WTC11 (cell line): ENCODE measurements around the gene SFXN1. TPM values are rescaled to one million over a fixed set of nuclear protein-coding genes. Genes with fewer than 3 reads are reported as not detected.

Experiments
- ATAC-seq: fragments of 200-7000 bp; cut with Tn5 transposase; 2 replicates; pipeline ENCODE4 v1.10.0; 2021; ENCODE audit warnings: mild to moderate bottlenecking, moderate library complexity
- CTCF ChIA-PET: fragments of 300-600 bp; sonication (Branson Sonifier 250); formaldehyde crosslinking; loops from one replicate; lab custom pipeline; 2021; ENCODE audit warnings: antibody characterized with exemption; lab: Charles Lee
- POLR2A ChIA-PET: fragments of 350-600 bp; sonication (Branson Sonifier 250); formaldehyde crosslinking; loops from one replicate; lab custom pipeline; 2021; ENCODE audit warnings: antibody characterized with exemption; lab: Charles Lee
- DNase-seq: peaks from one replicate; pipeline ENCODE4 v3.0.0; 2021; ENCODE audit warnings: low spot score
- H3K27ac Mint-ChIP-seq: 2 replicates; pipeline ENCODE4 v1.8.0; 2021; ENCODE audit warnings: mixed read lengths
- H3K27me3 Mint-ChIP-seq: 2 replicates; pipeline ENCODE4 v1.8.0; 2021; ENCODE audit warnings: low read depth, mild to moderate bottlenecking, moderate library complexity, mixed read lengths
- H3K36me3 Mint-ChIP-seq: 2 replicates; pipeline ENCODE4 v1.8.0; 2021; ENCODE audit warnings: mixed read lengths
- H3K4me1 Mint-ChIP-seq: 2 replicates; pipeline ENCODE4 v1.8.0; 2022; ENCODE audit warnings: mixed read lengths
- H3K4me3 Mint-ChIP-seq: 2 replicates; pipeline ENCODE4 v1.8.0; 2021; ENCODE audit warnings: mild to moderate bottlenecking, moderate library complexity, mixed read lengths
- H3K9me3 Mint-ChIP-seq: 2 replicates; pipeline ENCODE4 v1.8.0; 2021; ENCODE audit warnings: mixed read lengths
- CREM ChIP-seq: sonication (generic); formaldehyde crosslinking; IDR thresholded peaks from 2 replicates; pipeline ENCODE4 v1.8.1; 2022; ENCODE audit warnings: mild to moderate bottlenecking, missing genetic modification reagents, moderate library complexity
- FOXK1 ChIP-seq: sonication (generic); formaldehyde crosslinking; IDR thresholded peaks from 2 replicates; pipeline ENCODE4 v1.8.0; 2022; ENCODE audit warnings: mild to moderate bottlenecking, moderate library complexity, missing genetic modification reagents
- HMGXB4 ChIP-seq: sonication (generic); formaldehyde crosslinking; IDR thresholded peaks from 2 replicates; pipeline ENCODE4 v1.8.1; 2023; ENCODE audit warnings: mild to moderate bottlenecking, moderate library complexity, missing genetic modification reagents
- IRF2 ChIP-seq: sonication (generic); formaldehyde crosslinking; IDR thresholded peaks from 2 replicates; pipeline ENCODE4 v1.8.0; 2022; ENCODE audit warnings: low read depth, missing genetic modification reagents, borderline replicate concordance
- OVOL2 ChIP-seq: fragments of 250-450 bp; sonication (Bioruptor Pico); IDR thresholded peaks from 2 replicates; pipeline ENCODE4 v1.9.0; 2021; ENCODE audit warnings: mild to moderate bottlenecking, borderline replicate concordance
- RORB ChIP-seq: fragments of 250-450 bp; sonication (Bioruptor Pico); IDR thresholded peaks from 2 replicates; pipeline ENCODE4 v1.9.0; 2021; ENCODE audit warnings: mild to moderate bottlenecking
- ZBTB43 ChIP-seq: sonication (generic); formaldehyde crosslinking; IDR thresholded peaks from 2 replicates; pipeline ENCODE4 v1.8.1; 2023; ENCODE audit warnings: mild to moderate bottlenecking, missing genetic modification reagents
- ZNF671 ChIP-seq: fragments of 250-450 bp; sonication (Bioruptor Pico); IDR thresholded peaks from 2 replicates; pipeline ENCODE4 v1.8.0; 2021; ENCODE audit warnings: mild to moderate bottlenecking
- total RNA-seq: library from RNA; stranded (reverse); gene quantifications from 3 replicates; pipeline ENCODE4 v1.2.3, GENCODE V29; 2021
- TF ChIP-seq, protein P1 (sequence below): sonication (generic); formaldehyde crosslinking; IDR thresholded peaks from 2 replicates; pipeline ENCODE4 v1.8.1; 2022; ENCODE audit warnings: mild to moderate bottlenecking, moderate library complexity, missing genetic modification reagents
- TF ChIP-seq, protein P2 (sequence below): sonication (generic); formaldehyde crosslinking; IDR thresholded peaks from 2 replicates; pipeline ENCODE4 v1.8.1; 2022; ENCODE audit warnings: missing genetic modification reagents, borderline replicate concordance
- TF ChIP-seq, protein P3 (sequence below): sonication (generic); formaldehyde crosslinking; IDR thresholded peaks from 2 replicates; pipeline ENCODE4 v1.8.1; 2022; ENCODE audit warnings: low read depth, mild to moderate bottlenecking, moderate library complexity, missing genetic modification reagents, borderline replicate concordance
- TF ChIP-seq, protein P4 (sequence below): sonication (generic); formaldehyde crosslinking; IDR thresholded peaks from 2 replicates; pipeline ENCODE4 v1.8.1; 2023; ENCODE audit warnings: mild to moderate bottlenecking, missing genetic modification reagents, borderline replicate concordance

The SFXN1 gene
- total RNA-seq, 1 experiment from 2014 or later, result 82.9 TPM

DNA sequence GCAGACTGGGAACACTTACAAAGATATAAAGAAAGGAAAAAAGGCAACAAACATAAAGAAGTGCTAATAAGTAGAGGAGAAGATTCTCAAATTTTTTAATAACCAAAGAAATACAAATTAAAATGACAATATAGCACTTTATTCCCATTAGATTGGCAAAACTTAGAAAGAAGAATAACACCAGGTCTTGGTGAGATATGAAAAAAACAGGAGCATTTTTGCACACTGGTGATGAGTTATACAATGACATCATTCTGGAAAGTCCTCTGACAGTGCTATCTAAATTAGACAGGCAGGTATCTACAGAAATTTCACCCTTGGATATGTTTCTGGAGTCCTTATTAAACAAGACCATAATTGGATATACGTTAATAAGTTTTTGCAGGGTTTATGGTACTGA, 9.5 kb upstream of the SFXN1 start:
- ATAC-seq (no peak), DNase-seq (no peak)
- peaks cover 5% of the 10 kb centered on the region for H3K4me1 Mint-ChIP-seq
- H3K36me3 Mint-ChIP-seq, result no peaks in the 10 kb centered on the region
- TF ChIP-seq ZNF671 (CRISPR knock-in tag), result no peak
- TF ChIP-seq CREM (CRISPR knock-in tag), result no peak
- no peak overlapping the region for H3K27ac Mint-ChIP-seq
- peaks cover 2% of the 10 kb centered on the region; the same call in 1 of the 2 replicates for H3K27me3 Mint-ChIP-seq
- CTCF ChIA-PET, result no interaction called here
- 0 out of 2 replicates have a peak, but pooled peaks cover 4% of the 10 kb centered on the region for H3K9me3 Mint-ChIP-seq
- POLR2A ChIA-PET, result no interaction called here
- no peak overlapping the region for H3K4me3 Mint-ChIP-seq

GRCh38 chr5:175469916-175470315, 8.4 kb upstream of the SFXN1 start:
- ATAC-seq (no peak), DNase-seq (no peak)
- POLR2A ChIA-PET, result no interaction called here
- no peak overlapping the region for H3K27ac Mint-ChIP-seq
- H3K4me1 Mint-ChIP-seq, result no peaks in the 10 kb centered on the region
- no peak overlapping the region for H3K4me3 Mint-ChIP-seq
- peaks cover 6% of the 10 kb centered on the region for H3K27me3 Mint-ChIP-seq
- CTCF ChIA-PET, result no interaction called here
- 0 out of 2 replicates have a peak, but pooled peaks cover 4% of the 10 kb centered on the region for H3K9me3 Mint-ChIP-seq
- TF ChIP-seq OVOL2 (no peak), ZBTB43 (no peak), FOXK1 (CRISPR knock-in tag) (no peak), RORB (CRISPR knock-in tag) (no peak), IRF2 (CRISPR knock-in tag) (no peak)
- TF ChIP-seq, protein P1, sequence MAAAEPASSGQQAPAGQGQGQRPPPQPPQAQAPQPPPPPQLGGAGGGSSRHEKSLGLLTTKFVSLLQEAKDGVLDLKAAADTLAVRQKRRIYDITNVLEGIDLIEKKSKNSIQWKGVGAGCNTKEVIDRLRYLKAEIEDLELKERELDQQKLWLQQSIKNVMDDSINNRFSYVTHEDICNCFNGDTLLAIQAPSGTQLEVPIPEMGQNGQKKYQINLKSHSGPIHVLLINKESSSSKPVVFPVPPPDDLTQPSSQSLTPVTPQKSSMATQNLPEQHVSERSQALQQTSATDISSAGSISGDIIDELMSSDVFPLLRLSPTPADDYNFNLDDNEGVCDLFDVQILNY (CRISPR knock-in tag), result no peak
- TF ChIP-seq, protein P2, sequence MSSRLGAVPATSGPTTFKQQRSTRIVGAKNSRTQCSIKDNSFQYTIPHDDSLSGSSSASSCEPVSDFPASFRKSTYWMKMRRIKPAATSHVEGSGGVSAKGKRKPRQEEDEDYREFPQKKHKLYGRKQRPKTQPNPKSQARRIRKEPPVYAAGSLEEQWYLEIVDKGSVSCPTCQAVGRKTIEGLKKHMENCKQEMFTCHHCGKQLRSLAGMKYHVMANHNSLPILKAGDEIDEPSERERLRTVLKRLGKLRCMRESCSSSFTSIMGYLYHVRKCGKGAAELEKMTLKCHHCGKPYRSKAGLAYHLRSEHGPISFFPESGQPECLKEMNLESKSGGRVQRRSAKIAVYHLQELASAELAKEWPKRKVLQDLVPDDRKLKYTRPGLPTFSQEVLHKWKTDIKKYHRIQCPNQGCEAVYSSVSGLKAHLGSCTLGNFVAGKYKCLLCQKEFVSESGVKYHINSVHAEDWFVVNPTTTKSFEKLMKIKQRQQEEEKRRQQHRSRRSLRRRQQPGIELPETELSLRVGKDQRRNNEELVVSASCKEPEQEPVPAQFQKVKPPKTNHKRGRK (CRISPR knock-in tag), result no peak
- TF ChIP-seq, protein P3, sequence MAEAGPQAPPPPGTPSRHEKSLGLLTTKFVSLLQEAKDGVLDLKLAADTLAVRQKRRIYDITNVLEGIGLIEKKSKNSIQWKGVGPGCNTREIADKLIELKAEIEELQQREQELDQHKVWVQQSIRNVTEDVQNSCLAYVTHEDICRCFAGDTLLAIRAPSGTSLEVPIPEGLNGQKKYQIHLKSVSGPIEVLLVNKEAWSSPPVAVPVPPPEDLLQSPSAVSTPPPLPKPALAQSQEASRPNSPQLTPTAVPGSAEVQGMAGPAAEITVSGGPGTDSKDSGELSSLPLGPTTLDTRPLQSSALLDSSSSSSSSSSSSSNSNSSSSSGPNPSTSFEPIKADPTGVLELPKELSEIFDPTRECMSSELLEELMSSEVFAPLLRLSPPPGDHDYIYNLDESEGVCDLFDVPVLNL (CRISPR knock-in tag), result no peak
- no peaks in the 10 kb centered on the region for H3K36me3 Mint-ChIP-seq

DNA sequence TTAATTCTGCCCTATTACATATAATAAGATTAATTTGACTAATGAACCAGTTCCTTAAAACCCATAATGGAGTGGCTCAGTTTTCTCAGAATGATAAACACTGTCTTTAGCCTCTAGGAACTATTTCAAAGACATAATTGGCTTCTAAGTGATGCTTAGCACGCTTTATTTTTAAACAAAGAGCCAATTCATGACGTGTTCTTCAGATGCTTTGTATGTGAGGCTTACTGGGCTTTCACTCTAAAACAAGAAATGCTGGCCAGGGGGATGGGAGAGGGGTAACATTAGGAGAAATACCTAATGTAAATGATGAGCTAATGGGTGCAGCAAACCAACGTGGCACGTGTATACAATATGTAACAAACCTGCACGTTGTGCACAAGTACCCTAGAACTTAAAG, 7.6 kb upstream of the SFXN1 start:
- H3K36me3 Mint-ChIP-seq, result no peaks in the 10 kb centered on the region
- POLR2A ChIA-PET, result no interaction called here
- H3K4me3 Mint-ChIP-seq, result no peak overlapping the region
- no peak overlapping the region for H3K27ac Mint-ChIP-seq
- peaks cover 10% of the 10 kb centered on the region for H3K27me3 Mint-ChIP-seq
- CTCF ChIA-PET, result no interaction called here
- 0 out of 2 replicates have a peak, but pooled peaks cover 4% of the 10 kb centered on the region for H3K9me3 Mint-ChIP-seq
- DNase-seq, result no peak
- TF ChIP-seq, protein P4, sequence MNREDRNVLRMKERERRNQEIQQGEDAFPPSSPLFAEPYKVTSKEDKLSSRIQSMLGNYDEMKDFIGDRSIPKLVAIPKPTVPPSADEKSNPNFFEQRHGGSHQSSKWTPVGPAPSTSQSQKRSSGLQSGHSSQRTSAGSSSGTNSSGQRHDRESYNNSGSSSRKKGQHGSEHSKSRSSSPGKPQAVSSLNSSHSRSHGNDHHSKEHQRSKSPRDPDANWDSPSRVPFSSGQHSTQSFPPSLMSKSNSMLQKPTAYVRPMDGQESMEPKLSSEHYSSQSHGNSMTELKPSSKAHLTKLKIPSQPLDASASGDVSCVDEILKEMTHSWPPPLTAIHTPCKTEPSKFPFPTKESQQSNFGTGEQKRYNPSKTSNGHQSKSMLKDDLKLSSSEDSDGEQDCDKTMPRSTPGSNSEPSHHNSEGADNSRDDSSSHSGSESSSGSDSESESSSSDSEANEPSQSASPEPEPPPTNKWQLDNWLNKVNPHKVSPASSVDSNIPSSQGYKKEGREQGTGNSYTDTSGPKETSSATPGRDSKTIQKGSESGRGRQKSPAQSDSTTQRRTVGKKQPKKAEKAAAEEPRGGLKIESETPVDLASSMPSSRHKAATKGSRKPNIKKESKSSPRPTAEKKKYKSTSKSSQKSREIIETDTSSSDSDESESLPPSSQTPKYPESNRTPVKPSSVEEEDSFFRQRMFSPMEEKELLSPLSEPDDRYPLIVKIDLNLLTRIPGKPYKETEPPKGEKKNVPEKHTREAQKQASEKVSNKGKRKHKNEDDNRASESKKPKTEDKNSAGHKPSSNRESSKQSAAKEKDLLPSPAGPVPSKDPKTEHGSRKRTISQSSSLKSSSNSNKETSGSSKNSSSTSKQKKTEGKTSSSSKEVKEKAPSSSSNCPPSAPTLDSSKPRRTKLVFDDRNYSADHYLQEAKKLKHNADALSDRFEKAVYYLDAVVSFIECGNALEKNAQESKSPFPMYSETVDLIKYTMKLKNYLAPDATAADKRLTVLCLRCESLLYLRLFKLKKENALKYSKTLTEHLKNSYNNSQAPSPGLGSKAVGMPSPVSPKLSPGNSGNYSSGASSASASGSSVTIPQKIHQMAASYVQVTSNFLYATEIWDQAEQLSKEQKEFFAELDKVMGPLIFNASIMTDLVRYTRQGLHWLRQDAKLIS (CRISPR knock-in tag), result no peak
- no peak for TF ChIP-seq HMGXB4
- H3K4me1 Mint-ChIP-seq, result peaks cover 2% of the 10 kb centered on the region; the same call in 1 of the 2 replicates
- ATAC-seq, result no peak
